ENCODE measurements around the gene TPRKB.
"Not testable (repeated sequence)": the region's sequence is repeated elsewhere in the genome, so short reads cannot be mapped to it uniquely, and the experiment has no call there.

Gene TPRKB

DNA sequence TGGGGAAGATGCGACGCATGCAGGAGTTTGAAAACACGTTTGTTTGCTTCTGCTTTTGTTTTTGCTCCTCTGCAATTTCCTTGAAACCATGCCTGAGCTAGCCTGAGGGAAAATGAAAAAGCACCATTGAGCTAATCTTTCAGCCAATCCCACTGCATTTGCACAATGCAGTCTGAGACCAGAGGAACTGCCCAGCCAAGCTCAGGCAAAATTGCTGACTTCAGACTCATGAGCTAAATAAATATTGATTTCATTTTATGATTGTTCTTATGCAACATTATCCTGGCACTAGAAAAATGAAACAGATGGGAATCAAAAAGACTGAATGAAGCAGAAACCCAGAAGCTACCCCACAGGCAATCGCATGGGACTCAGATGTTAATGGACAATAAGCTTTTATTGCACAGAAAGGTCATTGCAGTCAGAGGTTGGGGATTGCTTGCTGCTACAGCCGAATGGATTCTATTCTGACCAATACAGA is 37.0 kb downstream of the TPRKB start:
- DNase-seq (ENCODE audit: low read depth): no peak

DNA sequence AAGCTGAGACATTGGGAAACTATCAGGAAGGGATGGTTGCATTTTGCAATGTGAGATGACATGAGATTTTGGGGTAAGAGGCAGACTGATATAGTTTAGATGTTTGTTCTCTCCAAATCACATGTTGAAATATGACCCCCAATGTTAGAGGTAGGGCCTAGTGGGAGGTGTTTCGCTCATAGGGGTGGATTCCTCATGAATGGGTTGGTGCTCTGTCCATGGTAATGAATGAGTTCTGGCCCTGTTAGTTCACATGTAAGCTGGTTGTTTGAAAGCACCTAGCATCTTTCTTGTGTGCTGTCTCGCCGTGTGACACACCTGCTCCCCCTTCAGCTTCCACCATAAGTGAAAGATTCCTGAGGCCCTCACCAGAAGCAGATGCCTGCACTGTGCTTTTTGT is 37.7 kb downstream of the TPRKB start:
- no peak for DNase-seq (ENCODE audit: low read depth)

DNA sequence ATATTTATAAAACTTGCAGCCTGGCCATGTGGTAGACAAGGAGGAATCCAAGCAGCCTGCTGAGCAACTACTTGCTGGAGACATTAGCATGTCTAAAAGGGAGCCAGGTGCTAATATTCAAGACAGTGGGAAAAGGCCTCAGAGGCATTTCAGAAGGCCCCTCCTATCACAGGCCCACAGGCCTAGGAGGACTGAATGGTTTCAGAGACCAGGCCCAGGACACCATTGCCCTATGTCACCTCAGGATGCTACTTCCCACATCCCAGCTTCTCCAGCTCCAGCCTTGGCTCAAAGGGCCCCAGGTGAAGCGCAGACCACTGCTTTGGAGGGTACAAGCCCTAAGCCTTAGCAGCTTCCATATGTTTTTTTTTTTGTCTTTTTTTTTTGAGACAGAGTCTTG is 39.0 kb downstream of the TPRKB start:
- no peak for DNase-seq (ENCODE audit: low read depth)

DNA sequence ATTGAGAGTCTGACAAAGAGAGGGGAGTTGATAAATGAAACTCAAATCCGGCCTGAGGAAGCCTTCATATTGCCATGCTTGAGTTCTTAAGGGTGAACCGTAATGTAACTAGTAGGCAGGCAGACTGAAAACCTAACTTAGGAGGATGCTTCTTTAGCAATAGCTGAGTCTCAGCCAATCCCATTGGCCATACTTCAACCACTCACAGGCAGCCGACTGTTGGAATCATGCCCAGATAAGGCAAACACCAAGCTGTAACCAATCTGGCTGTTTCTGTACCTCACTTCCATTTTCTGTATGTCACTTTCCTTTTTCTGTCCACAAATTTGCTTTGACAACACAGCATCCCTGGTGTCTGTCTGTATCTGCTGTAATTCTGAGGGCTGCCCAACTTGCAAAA is 39.5 kb downstream of the TPRKB start:
- no peak for DNase-seq (ENCODE audit: low read depth)

DNA sequence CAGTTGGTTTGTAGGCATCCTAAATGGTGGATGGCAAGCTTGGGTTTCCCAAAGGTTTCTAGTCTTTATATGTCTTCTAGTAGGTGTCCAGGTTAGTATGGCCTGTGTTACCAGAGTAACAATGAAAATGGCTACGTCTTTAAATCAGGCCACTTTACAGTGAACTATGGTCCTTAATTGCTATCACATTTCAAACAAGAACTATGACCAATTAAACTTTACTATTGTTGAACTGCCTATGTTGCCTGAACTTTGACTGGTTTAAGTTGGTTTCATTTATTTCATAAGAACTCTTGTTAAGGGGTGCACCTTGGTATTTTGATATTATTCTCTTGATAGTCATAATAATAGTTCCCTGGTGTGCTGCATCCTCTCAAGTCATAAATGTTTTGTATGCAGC is 40.2 kb downstream of the TPRKB start:
- not testable (repeated sequence) for DNase-seq (ENCODE audit: low read depth)

DNA sequence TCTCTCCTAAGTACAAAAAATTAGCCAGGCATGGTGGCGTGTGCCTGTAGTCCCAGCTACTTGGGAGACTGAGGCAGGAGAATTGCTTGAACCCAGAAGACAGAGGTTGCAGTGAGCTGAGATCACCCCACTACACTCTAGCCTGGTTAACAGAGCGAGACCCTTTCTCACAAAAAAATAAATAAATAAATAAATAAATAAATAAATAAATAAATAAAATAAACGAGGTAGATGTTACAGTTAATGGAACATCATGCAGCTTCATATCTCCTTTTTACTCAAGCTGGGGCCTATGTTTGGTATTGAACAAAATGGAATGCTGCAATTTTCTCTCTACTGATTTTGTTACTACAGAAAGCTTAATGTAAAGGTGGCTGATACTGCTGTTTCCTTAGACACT is 40.6 kb downstream of the TPRKB start:
- DNase-seq (ENCODE audit: low read depth): not testable (repeated sequence)

DNA sequence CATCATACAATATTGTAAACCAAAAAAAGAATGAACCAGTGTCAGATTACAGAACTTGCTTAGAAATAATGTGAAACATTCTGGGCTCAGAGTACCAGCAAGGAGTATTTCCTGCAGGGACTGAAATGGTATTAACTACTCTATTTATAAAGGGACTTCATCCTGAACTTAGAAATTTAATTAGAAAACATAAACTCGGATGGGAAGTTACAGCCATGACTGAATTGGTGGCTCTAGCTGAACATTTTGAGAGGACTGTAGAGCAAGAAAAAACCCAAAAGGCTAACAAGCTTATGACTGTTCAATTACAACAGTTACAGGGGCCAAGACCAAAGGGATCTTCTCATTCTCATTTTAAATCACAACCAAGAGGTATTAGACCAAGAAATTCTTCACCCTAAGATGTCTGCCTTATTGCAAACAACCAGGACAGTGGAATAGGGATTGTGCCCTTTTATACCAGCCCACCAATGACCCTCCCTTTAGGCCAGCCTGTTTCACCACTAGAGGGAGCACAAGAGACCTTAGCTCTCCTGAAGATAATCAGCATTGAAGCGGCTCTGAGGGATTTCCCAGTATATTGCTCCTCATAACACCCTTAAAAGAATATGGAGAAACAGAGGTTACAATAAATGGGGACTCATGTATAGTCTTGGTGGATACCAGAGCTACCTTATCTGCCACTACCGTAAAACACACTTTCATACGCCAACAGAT is 46.6 kb downstream of the TPRKB start:
- DNase-seq (ENCODE audit: low read depth): not testable (repeated sequence)

DNA sequence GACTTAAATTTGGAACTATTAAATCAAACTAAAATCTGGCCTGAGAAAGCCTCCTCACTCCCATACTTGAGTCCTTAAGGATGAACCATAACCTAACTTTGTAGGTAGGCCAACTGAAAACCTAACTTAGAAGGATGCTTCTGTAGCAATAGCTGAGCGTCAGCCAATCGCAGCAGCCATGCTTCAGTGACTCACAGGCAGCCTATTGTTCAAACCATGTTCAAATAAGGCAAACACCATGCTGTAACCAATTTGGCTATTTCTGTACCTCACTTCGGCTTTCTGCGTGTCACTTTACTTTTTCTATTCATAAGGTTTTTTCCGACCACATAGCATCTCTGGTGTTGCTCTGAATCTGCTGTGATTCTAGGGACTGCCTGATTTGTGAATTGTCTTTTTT is 48.7 kb downstream of the TPRKB start:
- DNase-seq (ENCODE audit: low read depth): not testable (repeated sequence)

DNA sequence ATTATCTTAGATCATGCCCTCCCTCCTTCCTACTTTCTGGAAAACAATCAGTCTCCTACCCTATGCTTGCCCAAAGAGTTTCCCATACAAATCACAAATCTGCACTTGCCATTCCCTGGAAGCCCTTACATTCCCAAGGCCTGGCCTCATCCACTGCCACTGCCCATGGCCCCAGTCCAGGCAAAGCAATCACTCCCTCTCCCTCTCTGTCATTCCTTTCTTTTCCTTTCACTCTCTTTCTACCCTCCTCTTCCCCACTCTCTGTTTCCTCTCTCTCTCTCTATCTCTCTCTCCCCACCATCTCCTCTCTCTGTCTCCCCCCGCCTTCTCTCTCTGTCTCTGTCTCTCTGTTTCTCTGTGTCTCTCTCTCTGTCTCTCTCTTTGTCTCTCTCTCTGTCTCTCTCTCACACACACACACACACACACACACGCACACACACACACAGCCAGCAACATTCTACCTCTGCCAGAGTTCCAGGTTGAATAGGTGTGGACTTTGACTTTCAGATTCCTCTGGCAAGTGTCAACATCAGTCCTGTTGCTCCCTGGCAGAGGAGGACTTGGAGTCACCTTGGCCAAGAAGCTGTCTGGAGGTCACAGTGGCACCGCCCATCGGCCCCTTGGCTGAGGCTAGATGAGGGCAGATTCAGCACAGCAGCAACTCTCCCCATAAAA is 51.2 kb downstream of the TPRKB start:
- DNase-seq (ENCODE audit: low read depth): no peak

DNA sequence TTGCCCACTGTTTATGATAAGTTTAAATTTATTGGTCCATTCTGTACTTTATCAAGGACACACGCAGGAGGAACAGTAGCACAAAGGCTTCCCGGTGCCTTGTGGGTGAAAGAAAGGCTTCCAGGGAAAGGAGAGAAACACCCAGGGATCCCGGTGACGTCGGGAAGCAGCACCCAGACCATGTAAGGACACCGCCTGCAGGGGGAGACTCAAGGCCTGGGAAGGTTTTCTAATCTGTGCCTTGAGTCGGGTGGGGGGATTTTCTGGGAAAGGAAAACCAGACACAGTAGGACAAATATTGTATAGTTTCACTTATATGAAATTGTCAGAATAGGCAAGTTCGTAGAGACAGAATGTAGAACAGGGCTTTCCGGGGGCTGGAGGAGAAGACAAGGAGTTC is 52.2 kb downstream of the TPRKB start:
- not testable (repeated sequence) for DNase-seq (ENCODE audit: low read depth)

DNA sequence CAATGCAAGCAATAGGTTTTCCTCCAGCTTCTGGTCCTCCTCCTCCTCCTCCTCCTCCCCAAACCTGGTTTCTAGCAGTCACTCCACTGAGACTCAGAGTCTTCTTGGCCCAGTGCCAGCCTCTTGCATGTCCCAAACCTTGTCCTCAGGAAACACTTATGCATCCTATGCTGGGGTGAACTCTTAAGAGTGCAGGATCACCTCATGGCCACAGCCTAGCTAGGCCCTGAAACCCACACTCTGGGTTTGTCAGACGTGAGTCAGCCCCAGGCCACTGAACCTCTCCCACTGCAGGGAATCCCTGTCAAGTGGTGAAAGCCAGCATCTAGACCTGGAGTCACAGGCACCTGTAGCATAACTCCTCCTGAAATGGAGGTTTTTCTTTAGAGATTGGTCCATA is 52.8 kb downstream of the TPRKB start:
- not testable (repeated sequence) for DNase-seq (ENCODE audit: low read depth)

DNA sequence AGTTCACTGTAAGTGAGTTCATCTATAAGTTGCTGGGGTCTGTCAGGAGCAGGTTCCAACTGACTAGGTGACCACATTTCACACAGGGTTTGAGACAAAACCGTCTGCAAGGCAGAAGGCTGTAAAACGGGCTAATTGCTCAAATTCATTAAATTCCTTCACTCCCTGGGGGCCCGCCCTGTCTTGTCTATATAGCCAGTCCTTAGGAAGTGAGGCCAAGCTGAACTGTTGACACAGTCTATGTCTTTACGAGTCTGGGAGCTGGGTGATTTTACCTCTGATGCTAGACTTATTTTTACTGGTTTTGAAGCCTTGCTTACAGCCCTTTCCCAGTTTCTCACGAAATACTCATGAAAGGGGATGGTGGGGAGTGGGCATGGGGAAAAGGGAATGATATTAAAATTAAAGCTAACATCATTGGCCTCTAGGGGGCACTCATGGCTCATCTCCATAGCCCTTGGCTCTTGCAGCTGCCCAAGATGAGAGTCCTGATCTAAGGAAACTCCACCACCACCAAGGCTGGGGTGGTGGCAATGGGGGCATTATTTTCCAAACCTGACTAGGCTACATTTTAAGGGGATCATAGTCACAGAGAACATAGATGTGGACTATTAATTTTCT is 57.1 kb downstream of the TPRKB start:
- not testable (repeated sequence) for DNase-seq (ENCODE audit: low read depth)

All from stimulated activated CD8-positive, alpha-beta memory T cell treated with anti-CD3 and anti-CD28 coated beads, Interleukin-12 subunit alpha, Interleukin-12 subunit beta, amount 100 ng/mL, for 4 hours (primary cell).